Stimulated activated CD4-positive, alpha-beta T cell treated with anti-CD3 and anti-CD28 coated beads, Interleukin-1b, Interleukin-23, amount 100 ng/mL, for 24 hours (primary cell): ENCODE data around the gene KMT2B.

Experiments
- DNase-seq, 4 experiments: peaks; one replicate each; pipeline ENCODE4 v3.0.0-alpha.2; 2020; ENCODE audit warnings: low read depth in 4 of 4, low spot score in 1 of 4

The KMT2B gene

GRCh38 chr19:35776102-35776788 lies 58.4 kb downstream of the KMT2B start:
- DNase-seq, result no peak

DNA sequence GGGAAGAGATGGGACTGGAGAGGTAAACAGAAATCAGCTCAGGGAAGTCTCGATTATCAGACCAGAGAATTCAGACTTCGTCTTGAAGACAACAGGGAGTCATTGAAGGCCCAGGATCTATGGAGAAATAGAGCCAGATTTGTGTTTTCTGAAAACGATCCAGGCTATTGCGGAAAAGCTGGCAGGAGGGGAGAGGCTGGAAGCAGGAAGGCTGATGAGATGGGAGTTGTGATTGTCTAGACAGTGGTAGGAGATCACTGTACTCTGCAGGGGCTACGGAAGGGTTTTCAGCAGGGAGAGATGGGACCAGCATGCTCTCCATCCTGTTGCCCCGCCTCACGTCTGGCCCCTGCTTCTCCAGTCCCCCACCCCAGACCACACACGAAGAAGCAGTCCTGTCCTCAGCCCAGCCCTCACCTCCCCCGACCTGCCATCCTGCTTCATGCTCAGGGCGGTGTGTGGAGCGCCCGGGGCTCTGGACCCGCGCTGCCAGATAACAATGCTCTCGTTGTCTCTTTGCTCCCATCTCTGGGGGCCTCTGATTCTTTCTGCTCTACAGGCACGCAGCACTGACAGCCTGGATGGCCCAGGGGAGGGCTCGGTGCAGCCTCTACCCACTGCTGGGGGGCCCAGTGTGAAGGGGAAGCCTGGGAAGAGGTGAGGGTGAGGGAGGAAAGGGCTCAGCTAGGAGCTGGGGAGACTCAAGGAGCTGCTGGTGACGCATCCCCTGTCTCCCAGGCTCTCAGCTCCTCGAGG lies 59.5 kb downstream of the KMT2B start:
- no peak for DNase-seq

DNA sequence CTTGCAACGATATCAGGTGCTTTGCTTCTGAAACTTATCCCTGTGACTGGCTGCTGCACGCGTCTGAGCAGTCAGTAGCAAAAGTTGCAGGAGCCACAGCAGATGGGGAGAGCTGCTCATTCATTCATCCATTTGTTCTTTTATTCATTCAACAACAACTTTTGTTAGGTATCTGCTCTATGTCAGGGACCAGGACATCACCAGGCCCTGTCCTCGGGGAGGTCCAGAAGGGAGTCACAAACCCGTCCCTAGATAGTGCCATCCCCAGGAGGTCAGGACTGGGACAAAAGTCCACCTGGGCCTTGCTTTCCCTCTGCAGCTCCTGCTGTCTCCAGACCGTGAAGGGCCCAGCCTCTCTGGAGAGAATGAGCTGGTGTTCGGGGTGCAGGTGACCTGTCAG lies 60.2 kb downstream of the KMT2B start:
- DNase-seq, result no peak

- DNase-seq, result no peak
Observed at GRCh38 chr19:35779033-35779432, 61.2 kb downstream of the KMT2B start.

DNA sequence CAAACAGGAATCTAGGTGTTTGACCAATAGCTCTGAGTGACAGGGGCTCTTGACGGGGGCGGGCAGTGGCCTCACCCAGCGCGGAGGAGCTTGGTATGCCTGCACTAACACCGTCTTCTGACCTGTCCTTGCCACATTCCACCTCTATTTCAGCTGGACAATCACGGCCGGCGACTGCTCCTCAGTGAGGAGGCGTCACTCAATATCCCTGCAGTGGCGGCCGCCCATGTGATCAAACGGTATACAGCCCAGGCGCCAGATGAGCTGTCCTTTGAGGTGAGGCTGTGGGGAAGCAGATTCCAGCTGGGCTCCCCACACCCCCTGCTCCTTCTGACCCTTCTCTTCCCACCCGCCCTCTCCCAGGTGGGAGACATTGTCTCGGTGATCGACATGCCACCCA lies 62.3 kb downstream of the KMT2B start:
- DNase-seq, result no peak

DNA sequence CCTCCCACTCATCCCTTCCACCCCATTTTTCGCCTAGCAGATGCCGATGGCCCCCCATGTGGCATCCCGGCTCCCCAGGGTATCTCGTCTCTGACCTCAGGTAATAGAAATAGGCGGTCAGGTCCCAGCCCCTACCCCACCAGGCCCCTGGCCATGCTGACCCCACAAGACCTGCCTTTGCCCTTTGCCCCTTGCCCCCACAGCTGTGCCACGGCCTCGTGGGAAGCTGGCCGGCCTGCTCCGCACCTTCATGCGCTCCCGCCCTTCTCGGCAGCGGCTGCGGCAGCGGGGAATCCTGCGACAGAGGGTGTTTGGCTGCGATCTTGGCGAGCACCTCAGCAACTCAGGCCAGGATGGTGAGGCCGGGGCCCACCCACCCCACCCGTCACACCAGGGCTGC lies 62.9 kb downstream of the KMT2B start:
- no peak for DNase-seq

DNA sequence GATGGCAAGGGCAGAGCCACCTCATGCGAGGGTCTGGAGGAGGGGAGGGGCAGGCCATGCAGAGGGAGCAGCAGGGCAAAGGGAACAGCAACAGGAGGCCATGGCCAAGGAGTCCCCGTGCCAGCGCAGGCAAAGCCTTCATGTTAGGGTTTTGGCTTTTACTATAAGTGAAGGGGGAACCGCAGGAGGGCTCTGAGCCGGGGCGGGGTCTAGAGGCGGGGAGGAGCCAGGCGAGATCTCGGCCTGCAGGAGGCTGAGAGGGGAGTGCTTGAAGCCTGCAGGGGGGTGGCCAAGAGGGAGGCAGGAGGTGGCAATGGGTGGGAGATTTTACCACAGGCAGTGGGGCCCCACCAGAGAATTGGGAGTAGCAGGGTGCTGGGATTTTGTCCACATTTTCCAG lies 63.8 kb downstream of the KMT2B start:
- no peak for DNase-seq

- DNase-seq, result no peak
Observed at GRCh38 chr19:35782589-35782988, 64.8 kb downstream of the KMT2B start.

- DNase-seq, result no peak
Observed at GRCh38 chr19:35783469-35784434, 65.9 kb downstream of the KMT2B start.

DNA sequence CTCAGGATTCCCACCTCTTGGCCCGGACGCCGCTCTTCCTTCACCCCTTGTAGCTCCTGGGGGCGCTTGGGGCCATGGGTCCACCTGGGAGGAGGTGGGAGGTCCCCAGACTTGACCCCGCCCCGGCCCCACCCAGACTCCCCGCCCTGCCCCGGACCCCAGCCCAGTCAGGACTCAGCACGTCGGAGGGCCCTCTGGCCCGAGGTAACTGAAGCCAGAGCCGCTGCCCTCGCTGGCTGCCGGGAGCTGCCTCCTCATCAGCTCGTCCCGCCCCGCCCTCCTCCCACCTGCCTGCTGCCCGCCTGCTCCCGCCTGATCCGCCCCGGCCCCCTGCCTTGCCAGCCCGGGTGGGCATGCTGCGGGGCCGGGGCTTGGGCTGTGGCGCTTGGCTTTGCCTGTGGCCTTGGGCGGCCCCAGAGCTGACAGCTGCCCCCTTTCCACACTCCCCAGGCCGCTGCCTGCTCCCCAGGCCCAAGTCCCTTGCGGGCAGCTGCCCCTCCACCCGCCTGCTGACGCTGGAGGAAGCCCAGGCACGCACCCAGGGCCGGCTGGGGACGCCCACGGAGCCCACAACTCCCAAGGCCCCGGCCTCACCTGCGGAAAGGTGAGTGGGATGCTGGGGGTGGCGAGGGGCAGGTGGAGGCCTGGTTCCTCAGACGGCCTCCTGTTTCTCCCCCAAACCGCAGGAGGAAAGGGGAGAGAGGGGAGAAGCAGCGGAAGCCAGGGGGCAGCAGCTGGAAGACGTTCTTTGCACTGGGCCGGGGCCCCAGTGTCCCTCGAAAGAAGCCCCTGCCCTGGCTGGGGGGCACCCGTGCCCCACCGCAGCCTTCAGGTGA lies 66.9 kb downstream of the KMT2B start:
- no peak for DNase-seq

DNA sequence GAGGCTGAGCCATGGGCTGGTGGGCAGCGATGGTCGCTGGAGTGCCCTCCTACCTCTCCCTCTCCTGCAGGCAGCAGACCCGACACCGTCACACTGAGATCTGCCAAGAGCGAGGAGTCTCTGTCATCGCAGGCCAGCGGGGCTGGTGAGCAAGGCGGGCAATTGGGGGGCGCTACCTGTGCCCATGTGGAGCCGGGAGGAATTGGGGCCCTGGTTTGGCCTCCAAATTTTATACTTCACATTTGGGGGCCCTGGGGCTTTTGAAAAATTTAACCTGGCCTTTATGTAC lies 67.5 kb downstream of the KMT2B start:
- DNase-seq, result no peak

- DNase-seq, result no peak
Observed at GRCh38 chr19:35786299-35787160, 68.7 kb downstream of the KMT2B start.

DNA sequence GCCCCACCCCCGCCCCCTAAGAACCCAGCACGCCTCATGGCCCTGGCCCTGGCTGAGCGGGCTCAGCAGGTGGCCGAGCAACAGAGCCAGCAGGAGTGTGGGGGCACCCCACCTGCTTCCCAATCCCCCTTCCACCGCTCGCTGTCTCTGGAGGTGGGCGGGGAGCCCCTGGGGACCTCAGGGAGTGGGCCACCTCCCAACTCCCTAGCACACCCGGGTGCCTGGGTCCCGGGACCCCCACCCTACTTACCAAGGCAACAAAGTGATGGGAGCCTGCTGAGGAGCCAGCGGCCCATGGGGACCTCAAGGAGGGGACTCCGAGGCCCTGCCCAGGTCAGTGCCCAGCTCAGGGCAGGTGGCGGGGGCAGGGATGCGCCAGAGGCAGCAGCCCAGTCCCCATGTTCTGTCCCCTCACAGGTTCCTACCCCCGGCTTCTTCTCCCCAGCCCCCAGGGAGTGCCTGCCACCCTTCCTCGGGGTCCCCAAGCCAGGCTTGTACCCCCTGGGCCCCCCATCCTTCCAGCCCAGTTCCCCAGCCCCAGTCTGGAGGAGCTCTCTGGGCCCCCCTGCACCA lies 69.5 kb downstream of the KMT2B start:
- DNase-seq, result no peak
